GM21825 (cell line): ENCODE data around the gene ZDHHC24.
A peak's percentile ranks its signal among the peaks of the same experiment; 100 is the strongest.

Experiments
- ATAC-seq: cut with Tn5 transposase; IDR thresholded peaks from one replicate; pipeline ENCODE4 v1.9.1; 2021; ENCODE audit warnings: mild to moderate bottlenecking, moderate library complexity; ENCODE audit not compliant: unreplicated experiment

The ZDHHC24 gene

GRCh38 chr11:66505276-66505816 is 40.5 kb downstream of the ZDHHC24 start:
- ATAC-seq, result no peak

GRCh38 chr11:66498506-66498905 is 47.3 kb downstream of the ZDHHC24 start:
- ATAC-seq, result no peak

- no peak for ATAC-seq
Observed at GRCh38 chr11:66497206-66497605, 48.6 kb downstream of the ZDHHC24 start.

GRCh38 chr11:66495401-66495854 is 50.4 kb downstream of the ZDHHC24 start:
- ATAC-seq, result no peak

- no peak for ATAC-seq
Observed at GRCh38 chr11:66494935-66495334, 50.9 kb downstream of the ZDHHC24 start.

GRCh38 chr11:66494458-66494857 is 51.4 kb downstream of the ZDHHC24 start:
- no peak for ATAC-seq

- ATAC-seq, result no peak
Observed at GRCh38 chr11:66493130-66493529, 52.7 kb downstream of the ZDHHC24 start.

GRCh38 chr11:66492161-66492865 is 53.5 kb downstream of the ZDHHC24 start:
- ATAC-seq, result no peak

GRCh38 chr11:66491315-66491935 is 54.4 kb downstream of the ZDHHC24 start:
- no peak for ATAC-seq

GRCh38 chr11:66489636-66490035 is 56.2 kb downstream of the ZDHHC24 start:
- ATAC-seq, result no peak

GRCh38 chr11:66488957-66489356 is 56.9 kb downstream of the ZDHHC24 start:
- ATAC-seq, result no peak

GRCh38 chr11:66484806-66485380 is 61.0 kb downstream of the ZDHHC24 start:
- no peak for ATAC-seq

GRCh38 chr11:66480117-66480938 is 65.5 kb downstream of the ZDHHC24 start, which contains the start of gene DPP3:
TSS of gene DPP3 (plus strand) at chr11:66480434. CDS start at chr11:66482201, 1,767 bp downstream.
- ATAC-seq, result peak; percentile 85

- ATAC-seq, result no peak
Observed at GRCh38 chr11:66479394-66480116, 66.3 kb downstream of the ZDHHC24 start.

GRCh38 chr11:66478729-66479393 is 67.0 kb downstream of the ZDHHC24 start:
- ATAC-seq, result no peak

GRCh38 chr11:66477263-66478201 is 68.3 kb downstream of the ZDHHC24 start:
- ATAC-seq, result no peak

GRCh38 chr11:66476841-66477251 is 69.0 kb downstream of the ZDHHC24 start:
- no peak for ATAC-seq

GRCh38 chr11:66476173-66476840 is 69.5 kb downstream of the ZDHHC24 start:
- ATAC-seq, result no peak
